ENCODE data around the gene IL17RA.

Gene IL17RA

DNA sequence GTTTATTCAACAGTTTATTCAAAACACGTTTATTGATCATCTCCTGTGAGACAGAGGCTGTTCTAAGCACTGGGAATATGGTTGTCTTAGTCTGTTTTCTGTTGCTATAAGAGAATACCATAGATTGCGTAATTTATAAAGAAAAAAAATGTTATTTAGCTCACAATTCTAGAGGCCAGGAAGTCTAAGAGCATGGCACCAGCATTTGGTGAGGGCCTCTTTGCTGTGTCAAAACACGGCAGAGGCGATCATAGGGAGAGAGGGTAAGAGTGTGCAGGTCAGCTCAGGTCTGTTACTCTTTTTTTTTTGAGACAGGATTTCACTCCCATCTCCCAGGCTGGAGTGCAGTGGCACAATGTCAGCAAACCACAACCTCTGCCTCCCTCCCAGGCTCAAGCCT is 5.2 kb upstream of the IL17RA start:
- in situ Hi-C loops (cut with MboI; ENCODE audit: low sequenced_read_pairs) = loop anchor here (10.0 kb wide), 1 partner anchor 425 kb away; no protein-coding TSS in a partner anchor

GRCh38 chr22:17083255-17083654 is 1.5 kb upstream of the IL17RA start:
- in situ Hi-C loops (cut with MboI; ENCODE audit: low sequenced_read_pairs) = no loop called here

DNA sequence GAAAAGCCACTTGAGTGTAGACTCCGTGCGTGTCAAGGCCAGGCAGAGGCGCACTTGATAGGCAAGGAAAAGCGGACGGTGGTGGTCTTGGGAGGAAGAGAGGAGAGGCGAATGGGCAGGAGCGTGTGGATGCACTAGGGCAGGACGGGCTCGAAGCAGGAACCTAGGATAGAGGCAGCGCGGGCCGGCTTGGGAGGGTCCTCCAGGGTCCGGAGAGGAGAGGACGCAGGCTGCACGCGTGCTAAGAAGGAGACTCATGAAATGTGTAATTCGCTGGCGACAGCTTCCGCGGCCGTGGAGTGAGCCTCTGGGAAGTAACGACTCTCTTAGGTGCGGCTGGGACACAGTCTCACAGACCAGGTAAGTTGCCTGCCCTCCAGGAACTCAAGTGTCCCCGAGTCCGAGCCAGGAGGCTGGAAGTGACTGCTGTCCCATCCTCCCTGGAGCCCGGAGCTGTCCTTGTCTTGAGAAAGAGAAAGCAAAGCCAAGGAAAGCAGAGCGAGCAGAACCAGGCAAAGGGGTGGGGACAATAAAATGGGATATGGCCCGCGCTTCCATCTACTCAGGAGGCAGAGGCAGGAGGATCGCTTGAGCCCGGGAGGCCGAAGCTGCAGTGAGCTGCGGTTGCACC is 874 bp upstream of the IL17RA start:
- in situ Hi-C loops (cut with MboI; ENCODE audit: low sequenced_read_pairs) = no loop called here

DNA sequence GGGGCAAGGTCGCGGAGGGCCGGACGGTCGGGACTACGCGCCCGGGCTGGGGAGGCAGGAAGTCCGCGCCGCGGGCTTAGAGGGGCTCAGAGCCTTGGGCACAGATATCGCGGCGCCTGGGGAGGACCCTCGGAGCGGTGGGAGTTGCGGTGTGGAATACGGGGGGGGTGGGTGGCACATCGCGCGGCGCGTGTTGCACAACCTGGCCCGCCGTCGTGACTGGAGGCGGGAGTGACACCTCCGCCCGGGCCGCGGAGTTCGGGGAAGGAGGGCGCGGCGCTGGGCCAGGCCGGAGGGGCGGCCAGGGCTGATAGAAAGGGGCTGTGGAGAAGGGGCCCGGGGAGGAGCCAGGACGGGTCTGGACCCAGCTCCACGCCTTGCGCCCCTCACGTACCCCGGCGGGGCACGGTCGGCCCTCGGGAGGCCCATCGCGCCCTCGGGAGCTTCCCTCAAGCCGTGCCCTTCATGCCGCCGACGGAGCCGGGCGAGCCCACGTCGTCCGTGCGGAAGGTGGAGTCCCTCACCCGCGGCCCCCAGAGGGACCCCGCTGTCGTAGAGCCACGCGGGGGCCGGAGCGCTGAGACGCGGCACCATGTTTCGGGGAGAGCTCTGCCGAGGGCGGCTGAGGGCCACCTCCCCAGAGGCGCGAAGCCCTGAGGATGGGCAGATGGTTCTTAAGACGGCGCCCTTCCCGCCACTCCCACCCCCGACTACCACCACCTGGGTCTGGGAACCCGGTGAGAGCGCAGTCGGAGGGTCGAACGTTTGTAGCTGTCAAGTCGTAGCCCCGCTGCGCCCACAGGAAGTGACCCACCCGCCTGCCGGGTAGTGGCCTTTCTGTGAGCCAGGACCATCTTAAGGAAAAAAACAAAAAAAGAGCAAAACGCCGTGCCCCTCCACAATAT is 729 bp downstream of the IL17RA start:
- in situ Hi-C loops (cut with MboI; ENCODE audit: low sequenced_read_pairs) = no loop called here

- in situ Hi-C loops (cut with MboI; ENCODE audit: low sequenced_read_pairs) = no loop called here
Measured at GRCh38 chr22:17086296-17086695, 1.5 kb downstream of the IL17RA start.

GRCh38 chr22:17086788-17087497 is 2.1 kb downstream of the IL17RA start:
- in situ Hi-C loops (cut with MboI; ENCODE audit: low sequenced_read_pairs) = no loop called here

DNA sequence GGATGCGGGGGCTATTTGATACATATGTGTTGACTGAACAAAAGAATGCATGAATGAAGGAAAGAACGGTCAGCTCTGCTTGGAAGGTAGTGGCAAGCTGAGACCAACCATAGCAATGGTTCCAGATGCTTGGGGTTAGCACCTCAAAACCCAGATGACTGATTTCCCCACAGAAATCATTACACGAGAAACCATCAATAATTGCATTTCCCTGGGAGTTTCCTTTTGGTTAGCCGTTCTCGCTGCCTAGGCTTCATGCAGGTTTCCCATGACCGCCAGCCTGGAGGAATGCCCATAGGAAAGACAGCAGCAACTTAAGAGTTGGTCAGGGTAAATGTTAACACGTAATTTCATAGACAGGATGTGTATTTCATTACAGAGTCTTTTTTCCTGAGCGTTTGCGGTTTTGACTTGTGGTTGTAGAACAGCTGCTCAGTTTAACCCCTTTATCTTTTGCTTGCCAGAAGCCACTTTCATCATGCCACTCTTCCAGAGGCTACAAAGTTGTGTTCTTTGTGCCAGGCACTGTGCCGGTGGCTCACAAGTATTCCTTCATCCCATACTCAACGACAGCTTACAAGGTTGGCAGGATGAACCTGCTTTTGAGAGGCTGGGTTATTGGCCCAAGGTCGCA is 2.8 kb downstream of the IL17RA start:
- in situ Hi-C loops (cut with MboI; ENCODE audit: low sequenced_read_pairs) = no loop called here

GRCh38 chr22:17090550-17090949 is 5.8 kb downstream of the IL17RA start:
- in situ Hi-C loops (cut with MboI; ENCODE audit: low sequenced_read_pairs) = no loop called here

DNA sequence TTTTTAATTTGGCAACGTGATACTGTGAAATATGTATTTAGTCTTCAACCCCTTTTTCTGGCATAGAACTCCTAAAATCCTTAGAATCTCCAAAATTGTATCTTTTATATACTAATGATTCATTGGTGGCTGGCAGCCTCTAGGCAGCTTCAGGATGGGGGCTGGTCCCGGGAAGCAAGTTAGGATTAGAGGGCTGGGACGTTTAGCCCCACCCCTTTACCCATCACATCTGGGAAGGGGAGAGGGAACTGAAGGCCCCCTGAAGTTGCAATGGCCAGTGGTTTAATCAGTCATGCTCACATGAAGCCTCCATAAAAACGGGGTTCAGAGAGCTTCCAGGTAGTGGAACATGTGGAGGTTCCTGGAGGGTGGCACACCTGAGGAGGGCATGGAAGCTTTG is 7.1 kb downstream of the IL17RA start:
- in situ Hi-C loops (cut with MboI; ENCODE audit: low sequenced_read_pairs) = no loop called here

- in situ Hi-C loops (cut with MboI; ENCODE audit: low sequenced_read_pairs) = no loop called here
Measured at GRCh38 chr22:17093081-17093480, 8.3 kb downstream of the IL17RA start.

DNA sequence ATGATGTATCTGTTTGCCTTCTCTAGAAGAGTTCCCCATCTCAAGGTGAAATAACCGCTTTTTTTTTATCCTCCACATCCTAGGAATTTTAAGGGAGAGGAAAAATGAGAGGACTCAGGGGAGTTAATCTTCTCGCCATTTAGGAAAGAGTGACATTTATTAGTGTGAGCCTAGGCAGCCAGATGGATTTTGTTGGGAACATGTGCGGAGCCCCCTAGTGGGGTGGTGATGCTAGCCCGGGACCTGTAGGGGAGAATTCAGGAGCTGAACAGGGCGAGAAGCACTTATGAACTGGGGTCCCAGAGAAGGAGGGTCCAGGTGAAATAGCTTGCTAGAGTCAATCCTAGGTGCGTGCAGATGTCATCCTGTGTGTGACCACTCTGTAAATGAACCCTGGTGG is 10.7 kb downstream of the IL17RA start:
- in situ Hi-C loops (cut with MboI; ENCODE audit: low sequenced_read_pairs) = no loop called here

DNA sequence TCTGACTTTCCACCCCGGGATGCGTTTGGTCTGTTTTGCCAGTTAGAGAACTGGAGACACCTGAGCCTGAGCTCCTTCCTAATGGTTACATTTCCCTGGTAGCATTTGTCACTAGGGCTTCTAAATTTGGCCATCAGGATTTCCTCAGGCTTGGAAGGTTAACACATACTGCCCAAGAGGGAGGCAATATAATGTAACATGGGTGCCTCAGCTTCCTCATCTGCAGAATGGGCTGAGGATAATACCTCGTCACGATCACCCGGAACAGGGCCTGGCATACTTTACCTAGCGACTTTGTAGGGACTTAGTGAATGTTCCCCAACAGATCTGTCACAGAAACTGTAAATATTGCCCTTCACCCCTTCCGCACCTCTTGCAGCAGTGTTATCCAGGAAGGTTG is 11.3 kb downstream of the IL17RA start:
- in situ Hi-C loops (cut with MboI; ENCODE audit: low sequenced_read_pairs) = no loop called here

- in situ Hi-C loops (cut with MboI; ENCODE audit: low sequenced_read_pairs) = no loop called here
Measured at GRCh38 chr22:17097062-17097461, 12.3 kb downstream of the IL17RA start.

DNA sequence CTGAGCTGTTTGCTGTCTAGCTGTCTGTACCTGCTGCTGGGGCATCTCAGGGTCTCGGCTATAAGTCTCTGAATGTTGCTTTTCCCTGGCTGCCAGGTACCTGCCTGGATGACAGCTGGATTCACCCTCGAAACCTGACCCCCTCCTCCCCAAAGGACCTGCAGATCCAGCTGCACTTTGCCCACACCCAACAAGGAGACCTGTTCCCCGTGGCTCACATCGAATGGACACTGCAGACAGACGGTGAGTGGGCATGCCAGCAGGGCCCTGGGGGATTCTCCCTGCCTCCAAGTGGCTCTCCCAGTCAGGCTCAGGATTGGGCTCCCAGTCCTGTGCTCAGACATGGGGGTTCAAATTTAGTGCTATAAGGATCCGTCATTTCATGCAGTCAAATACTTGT is 12.9 kb downstream of the IL17RA start:
- in situ Hi-C loops (cut with MboI; ENCODE audit: low sequenced_read_pairs) = no loop called here

DNA sequence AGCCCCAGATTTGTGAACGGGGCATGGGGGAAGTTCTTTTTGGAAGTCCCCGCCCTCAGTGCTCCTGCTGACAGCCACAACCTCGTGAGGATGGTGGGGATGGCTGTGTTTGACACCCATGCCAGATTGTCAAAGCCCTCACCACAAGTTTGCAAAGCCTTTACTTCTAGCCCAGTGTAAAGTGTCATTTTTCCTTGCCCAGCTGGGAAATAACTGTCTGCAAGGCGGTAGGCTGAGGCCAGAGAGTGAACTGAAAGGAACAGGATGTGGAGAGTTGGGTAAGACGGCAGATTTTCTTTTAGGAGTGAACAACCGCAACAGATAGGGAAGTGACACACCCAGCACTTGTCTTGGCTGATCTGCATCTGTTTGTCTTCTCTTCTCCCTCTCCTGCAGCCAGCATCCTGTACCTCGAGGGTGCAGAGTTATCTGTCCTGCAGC is 13.6 kb downstream of the IL17RA start:
- in situ Hi-C loops (cut with MboI; ENCODE audit: low sequenced_read_pairs) = no loop called here

GRCh38 chr22:17100621-17101020 is 15.8 kb downstream of the IL17RA start:
- in situ Hi-C loops (cut with MboI; ENCODE audit: low sequenced_read_pairs) = no loop called here

- in situ Hi-C loops (cut with MboI; ENCODE audit: low sequenced_read_pairs) = no loop called here
Measured at GRCh38 chr22:17101475-17102296, 16.9 kb downstream of the IL17RA start.

DNA sequence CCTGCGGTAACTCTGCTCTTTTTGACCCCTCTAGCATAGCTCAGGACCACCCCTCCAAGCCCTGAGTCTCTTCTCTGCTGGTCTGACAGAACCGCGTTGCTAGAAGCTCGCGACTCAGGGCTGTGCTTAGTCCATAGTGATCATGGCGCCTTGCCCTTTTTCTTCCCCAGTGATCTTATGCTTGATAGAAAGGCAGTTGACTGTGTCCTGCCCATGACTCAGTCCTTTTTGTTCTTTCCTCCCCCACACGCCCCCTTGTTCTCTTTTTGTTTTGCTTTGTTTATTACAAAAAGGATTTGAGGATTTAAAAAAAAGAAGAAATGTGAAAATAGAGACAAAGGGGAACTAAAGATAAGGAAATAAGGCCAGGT is 17.5 kb downstream of the IL17RA start:
- in situ Hi-C loops (cut with MboI; ENCODE audit: low sequenced_read_pairs) = no loop called here

DNA sequence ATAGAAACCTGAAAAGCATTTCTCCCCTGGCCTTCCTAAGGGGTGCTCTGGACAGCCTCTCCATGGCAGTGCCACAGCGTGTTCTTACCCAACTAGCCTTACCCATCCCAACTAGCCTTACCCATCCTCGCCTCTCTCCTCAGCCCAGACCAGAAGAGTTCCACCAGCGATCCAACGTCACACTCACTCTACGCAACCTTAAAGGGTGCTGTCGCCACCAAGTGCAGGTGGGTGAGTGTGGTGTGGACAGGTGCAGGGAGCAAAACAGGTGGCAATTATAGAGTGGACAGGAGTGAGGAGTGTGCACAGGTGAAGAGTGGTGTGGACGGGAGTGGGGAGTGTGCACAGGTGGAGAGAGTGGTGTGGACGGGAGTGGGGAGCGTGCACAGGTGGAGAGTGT is 18.6 kb downstream of the IL17RA start:
- in situ Hi-C loops (cut with MboI; ENCODE audit: low sequenced_read_pairs) = no loop called here

GRCh38 chr22:17104336-17104935 is 19.6 kb downstream of the IL17RA start:
- in situ Hi-C loops (cut with MboI; ENCODE audit: low sequenced_read_pairs) = no loop called here

All from HL-60/S4 treated with phorbol 12-myristate 13-acetate at 8.2 ng/mL for 4 days and 3 days (cell line).